Panc1 (cell line): ENCODE data around the gene NR4A1. TPM values are rescaled to one million over a fixed set of nuclear protein-coding genes. Genes with fewer than 3 reads are reported as not detected.

Experiments used
- ATAC-seq: fragments of 200-7000 bp; cut with Tn5 transposase; 2 replicates; pipeline ENCODE4 v1.9.1; 2020; ENCODE audit warnings: mild to moderate bottlenecking, moderate library complexity
- BruUV-seq: library from RNA; stranded (reverse); fragments of 400-500 nt; replicated peaks from 2 replicates; lab custom pipeline; 2021; lab: Mats Ljungman, UMichigan
- CTCF ChIA-PET: fragments of 300-600 bp; sonication (Branson Sonifier 250); formaldehyde crosslinking; loops from one replicate; lab custom pipeline; 2022; ENCODE audit warnings: antibody characterized with exemption; lab: Charles Lee
- POLR2A ChIA-PET: fragments of 300-600 bp; sonication (Branson Sonifier 250); formaldehyde crosslinking; loops from one replicate; lab custom pipeline; 2022; ENCODE audit warnings: antibody characterized with exemption; lab: Charles Lee
- DNase-seq: peaks from one replicate; pipeline ENCODE4 v3.0.0-alpha.2; 2010; ENCODE audit warnings: low read depth, low spot score
- H3K27ac ChIP-seq: 2 replicates; pipeline ENCODE4 v1.5.1; 2011; ENCODE audit warnings: mild to moderate bottlenecking, low read length, inconsistent platforms
- H3K27me3 ChIP-seq: fragments of 200-500 bp; sonication (Bioruptor generic); 2 replicates; pipeline ENCODE4 v1.6.0; 2014; ENCODE audit warnings: low read length, inconsistent platforms; ENCODE audit not compliant: control insufficient read depth, insufficient read depth
- H3K36me3 ChIP-seq: fragments of 200-500 bp; sonication (Bioruptor generic); 2 replicates; pipeline ENCODE4 v1.5.1; 2014; ENCODE audit warnings: inconsistent platforms, mild to moderate bottlenecking, low read length, moderate library complexity; ENCODE audit not compliant: control insufficient read depth, insufficient read depth
- H3K4me1 ChIP-seq: 2 replicates; pipeline ENCODE4 v1.5.1; 2011; ENCODE audit warnings: inconsistent platforms, mild to moderate bottlenecking, low read length, moderate library complexity; ENCODE audit not compliant: control insufficient read depth, insufficient read depth
- H3K4me3 ChIP-seq, 2 experiments: 2 replicates each; pipeline ENCODE4 v1.5.1; 2011 to 2012; ENCODE audit warnings: low read depth in 2 of 2, low read length in 2 of 2, mild to moderate bottlenecking in 2 of 2, inconsistent platforms in 1 of 2, moderate library complexity in 1 of 2
- H3K9me3 ChIP-seq: fragments of 200-500 bp; sonication (Bioruptor generic); 2 replicates; pipeline ENCODE4 v1.5.1; 2014; ENCODE audit warnings: low read depth, mild to moderate bottlenecking, inconsistent platforms, low read length, moderate library complexity; ENCODE audit not compliant: control insufficient read depth, insufficient read depth
- CTCF ChIP-seq: fragments of 450-650 bp; IDR thresholded peaks from 2 replicates; pipeline ENCODE4 v1.5.1; 2017; ENCODE audit warnings: mild to moderate bottlenecking
- POLR2AphosphoS5 ChIP-seq: IDR thresholded peaks from 2 replicates; pipeline ENCODE4 v1.6.1; 2012; ENCODE audit warnings: mild to moderate bottlenecking, low read depth, low read length, moderate library complexity
- REST ChIP-seq, 2 experiments: IDR thresholded peaks; 2 replicates each; pipeline ENCODE4 v1.6.1; 2011 to 2012; ENCODE audit warnings: low read depth in 2 of 2, control low read depth in 1 of 2, low read length in 1 of 2, mild to moderate bottlenecking in 1 of 2, moderate library complexity in 1 of 2; ENCODE audit not compliant: insufficient read depth in 1 of 2
- SIN3A ChIP-seq: IDR thresholded peaks from 2 replicates; pipeline ENCODE4 v1.6.1; 2012; ENCODE audit warnings: low read depth, mild to moderate bottlenecking, low read length, moderate library complexity, borderline replicate concordance; ENCODE audit not compliant: insufficient read depth
- TCF7L2 ChIP-seq: IDR thresholded peaks from 2 replicates; pipeline ENCODE4 v1.6.1; 2011; ENCODE audit warnings: mild to moderate bottlenecking, low read depth, low read length, inconsistent platforms
- in situ Hi-C: cut with HindIII; loops from 2 replicates; pipeline ENCODE4 v1.10.0; 2016; ENCODE audit warnings: low sequenced_read_pairs, low pct_unique_long_range_greater_than_20kb
- intact Hi-C: fragments of 100-400 bp; cut with micrococcal nuclease; formaldehyde crosslinking; loops from one replicate; pipeline ENCODE4 v1.10.0; 2022; ENCODE audit not compliant: unreplicated experiment
- total RNA-seq: library from RNA; stranded (reverse); gene quantifications from one replicate; pipeline ENCODE4 v1.2.1, GENCODE V29; 2021; ENCODE audit not compliant: unreplicated experiment

The NR4A1 gene
- total RNA-seq, 1 experiment from 2014 or later = 2.0 TPM

GRCh38 chr12:52060498-52061177 lies 9.4 kb downstream of the NR4A1 start:
- no peak for DNase-seq
- Histone ChIP-seq H3K4me3 (no peak overlapping the region), H3K4me1 (no peaks in the 10 kb centered on the region), H3K9me3 (no peaks in the 10 kb centered on the region), H3K27ac (no peak overlapping the region), H3K27me3 (no peaks in the 10 kb centered on the region), H3K36me3 (no peaks in the 10 kb centered on the region)
- no TSS peak for BruUV-seq
- in situ Hi-C loops (no loop called here), intact Hi-C loops (no loop called here)
- CTCF ChIA-PET = interaction anchor here (2.0 kb wide), 1 partner anchor 22 kb away, joined by 6 read pairs; no protein-coding TSS in a partner anchor
- POLR2A ChIA-PET = interaction anchor here (0.7 kb wide), 1 partner anchor 215 kb away, joined by 3 read pairs; no protein-coding TSS in a partner anchor
- TF ChIP-seq TCF7L2 (no peak), REST (IDR thresholded peaks at IDR 0.05; ENCODE audit: insufficient read depth in 1 of 2, low read depth in 2 of 2, low read length in 1 of 2) (no peak), POLR2AphosphoS5 (no peak), SIN3A (no peak), CTCF (no peak)
- no peak for ATAC-seq

- Histone ChIP-seq H3K27ac (no peak overlapping the region), H3K36me3 (no peaks in the 10 kb centered on the region), H3K27me3 (no peaks in the 10 kb centered on the region), H3K4me3 (no peak overlapping the region), H3K9me3 (no peaks in the 10 kb centered on the region), H3K4me1 (no peaks in the 10 kb centered on the region)
- DNase-seq = no peak
- BruUV-seq = no TSS peak
- intact Hi-C loops (no loop called here), in situ Hi-C loops (no loop called here)
- no peak for ATAC-seq
- ChIA-PET POLR2A (no interaction called here), CTCF (interaction anchor here (2.0 kb wide), 1 partner anchor 21 kb away, joined by 6 read pairs; no protein-coding TSS in a partner anchor)
- TF ChIP-seq REST (IDR thresholded peaks at IDR 0.05; ENCODE audit: insufficient read depth in 1 of 2, low read depth in 2 of 2, low read length in 1 of 2) = no peak
- no peak for TF ChIP-seq TCF7L2
These were observed 10.4 kb downstream of the NR4A1 start for GRCh38 chr12:52061470-52062166.
